Stimulated activated naive CD8-positive, alpha-beta T cell treated with anti-CD3 and anti-CD28 coated beads, Interleukin-15, amount 100 ng/mL, for 72 hours (primary cell): ENCODE measurements around the gene ARHGEF11.

Source experiments
- ATAC-seq: fragments of 150-1000 bp; cut with Tn5 transposase; 2 replicates; pipeline ENCODE4 v1.10.0; 2021; ENCODE audit warnings: mild to moderate bottlenecking, moderate library complexity
- DNase-seq, 2 donors: peaks; one replicate each; pipeline ENCODE4 v3.0.0; 2021 to 2022
- H3K27ac Mint-ChIP-seq, 2 donors: one replicate each; pipeline ENCODE4 v1.8.0; 2022; ENCODE audit warnings: mild to moderate bottlenecking in 2 of 2, mixed read lengths in 2 of 2, moderate library complexity in 2 of 2
- H3K27me3 Mint-ChIP-seq: one replicate; pipeline ENCODE4 v1.8.0; 2022; ENCODE audit warnings: mixed read lengths
- H3K4me1 Mint-ChIP-seq: one replicate; pipeline ENCODE4 v1.8.0; 2022; ENCODE audit warnings: mild to moderate bottlenecking, mixed read lengths
- H3K4me3 Mint-ChIP-seq, 2 donors: one replicate each; pipeline ENCODE4 v1.8.0; 2022; ENCODE audit warnings: mild to moderate bottlenecking in 2 of 2, mixed read lengths in 2 of 2, moderate library complexity in 1 of 2
- H3K9me3 Mint-ChIP-seq, 2 donors: one replicate each; pipeline ENCODE4 v1.8.0; 2022; ENCODE audit warnings: mixed read lengths in 2 of 2

ARHGEF11 gene

GRCh38 chr1:156941675-156942074 is 103.9 kb downstream of the ARHGEF11 start:
- DNase-seq (no peak), ATAC-seq (no peak)
- Mint-ChIP-seq H3K27ac (no peak overlapping the region), H3K4me1 (no peaks in the 10 kb centered on the region), H3K4me3 (no peak overlapping the region), H3K27me3 (no peaks in the 10 kb centered on the region), H3K9me3 (no peaks in the 10 kb centered on the region)

GRCh38 chr1:156939786-156940334 is 105.7 kb downstream of the ARHGEF11 start:
- Mint-ChIP-seq H3K4me1 (no peaks in the 10 kb centered on the region), H3K27me3 (no peaks in the 10 kb centered on the region)

GRCh38 chr1:156938813-156939212 is 106.7 kb downstream of the ARHGEF11 start:
- DNase-seq (no peak), ATAC-seq (no peak)
- H3K27ac Mint-ChIP-seq, result no peak overlapping the region
- H3K4me1 Mint-ChIP-seq, result no peaks in the 10 kb centered on the region
- H3K9me3 Mint-ChIP-seq, result no peaks in the 10 kb centered on the region
- H3K4me3 Mint-ChIP-seq, result no peak overlapping the region
- no peaks in the 10 kb centered on the region for H3K27me3 Mint-ChIP-seq

More at GRCh38 chr1:156939786-156940334, 105.7 kb downstream of the ARHGEF11 start:
- ATAC-seq (no peak), DNase-seq (no peak)
- Mint-ChIP-seq H3K4me3 (no peak overlapping the region), H3K27ac (no peak overlapping the region), H3K9me3 (no peaks in the 10 kb centered on the region)

DNA sequence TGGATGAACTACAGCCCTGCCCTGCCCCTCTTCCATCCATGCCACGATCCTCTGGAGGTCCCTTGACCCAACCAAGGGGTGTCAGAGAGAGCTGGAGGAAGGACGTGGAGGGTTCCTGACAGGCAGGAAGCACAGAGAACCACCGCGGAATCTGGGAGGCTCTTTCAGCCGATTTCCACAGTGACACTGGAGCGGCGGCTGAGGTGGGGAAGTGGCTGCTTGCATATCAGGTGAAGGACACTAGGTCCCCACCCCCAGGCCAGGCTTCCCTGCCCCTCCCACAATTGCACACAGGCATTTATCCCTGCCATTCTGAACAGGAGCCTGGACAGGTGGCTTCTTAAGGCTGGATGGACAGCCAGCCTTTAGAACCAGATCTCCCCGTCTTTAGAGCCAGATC is 107.7 kb downstream of the ARHGEF11 start:
- Mint-ChIP-seq H3K27me3 (peaks cover 3% of the 10 kb centered on the region), H3K4me3 (no peak overlapping the region), H3K27ac (no peak overlapping the region), H3K9me3 (no peaks in the 10 kb centered on the region), H3K4me1 (no peaks in the 10 kb centered on the region)
- no peak for ATAC-seq
- DNase-seq, result no peak

DNA sequence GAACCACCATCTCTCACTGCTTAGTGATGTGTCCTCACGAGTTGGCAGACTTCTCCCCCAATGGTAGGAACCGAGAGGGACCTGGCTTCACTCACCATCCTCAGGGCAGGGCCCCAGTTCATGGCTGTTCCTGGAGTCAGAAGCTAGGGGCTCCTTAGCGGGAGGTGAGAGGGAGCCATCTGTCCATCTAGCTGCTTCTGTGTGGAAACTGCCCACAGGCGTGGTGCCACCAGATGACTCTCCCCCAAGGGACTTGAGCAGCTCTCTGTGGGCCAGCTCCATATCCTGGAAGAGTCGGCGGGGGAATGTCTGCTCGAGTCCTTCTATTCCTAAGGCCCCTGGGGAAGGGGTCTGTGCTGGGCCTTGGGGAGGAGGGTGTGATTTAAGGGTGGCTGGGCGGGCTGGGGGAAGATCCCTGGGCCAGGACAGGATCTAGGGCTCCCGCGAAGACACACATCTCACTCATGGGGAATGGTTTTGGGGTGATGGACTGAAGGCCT is 108.8 kb downstream of the ARHGEF11 start:
- Mint-ChIP-seq H3K27ac (peak overlapping the region in 1 of 2 donors; percentile 90), H3K4me1 (peaks cover 3% of the 10 kb centered on the region), H3K9me3 (no peaks in the 10 kb centered on the region), H3K27me3 (peaks cover 15% of the 10 kb centered on the region), H3K4me3 (no peak overlapping the region)
- DNase-seq (no peak), ATAC-seq (no peak)

GRCh38 chr1:156936191-156936590 is 109.4 kb downstream of the ARHGEF11 start:
- Mint-ChIP-seq H3K4me1 (peaks cover 9% of the 10 kb centered on the region), H3K27me3 (peaks cover 20% of the 10 kb centered on the region), H3K9me3 (no peaks in the 10 kb centered on the region), H3K4me3 (no peak overlapping the region), H3K27ac (no peak overlapping the region)
- DNase-seq, result no peak
- ATAC-seq, result no peak

DNA sequence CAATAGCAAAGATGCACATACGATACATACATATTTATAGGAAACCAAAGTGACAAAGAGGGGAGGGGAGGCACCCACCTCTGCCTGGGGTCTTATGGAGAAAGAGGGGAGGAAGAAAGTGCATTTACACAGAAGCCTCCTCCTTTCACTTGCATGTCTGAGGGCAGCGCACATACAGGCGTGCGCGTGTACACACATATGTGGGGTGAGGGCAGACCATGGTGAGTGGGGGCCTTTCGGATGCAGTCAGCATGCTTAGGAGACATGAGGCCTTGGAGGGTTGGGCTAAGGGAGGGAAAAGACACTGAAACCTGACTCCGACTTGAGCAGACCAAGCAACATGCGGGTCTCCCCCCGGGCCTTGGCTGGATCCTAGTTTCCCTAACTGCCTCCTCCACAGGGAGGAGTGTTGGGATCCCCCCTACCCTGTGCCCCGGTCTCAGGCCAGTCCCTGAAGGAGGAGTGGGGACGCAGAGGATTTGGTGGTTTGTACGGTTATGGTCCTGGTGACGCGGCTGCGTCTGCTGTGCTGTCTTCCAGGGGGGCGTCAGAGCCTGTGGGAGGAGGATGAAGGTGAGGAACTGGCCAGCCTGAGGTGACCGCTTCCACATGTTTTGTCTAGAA is 109.9 kb downstream of the ARHGEF11 start:
- Mint-ChIP-seq H3K27ac (no peak overlapping the region), H3K4me3 (no peak overlapping the region), H3K4me1 (peaks cover 15% of the 10 kb centered on the region), H3K9me3 (no peaks in the 10 kb centered on the region), H3K27me3 (peaks cover 26% of the 10 kb centered on the region)
- no peak for ATAC-seq
- no peak for DNase-seq

DNA sequence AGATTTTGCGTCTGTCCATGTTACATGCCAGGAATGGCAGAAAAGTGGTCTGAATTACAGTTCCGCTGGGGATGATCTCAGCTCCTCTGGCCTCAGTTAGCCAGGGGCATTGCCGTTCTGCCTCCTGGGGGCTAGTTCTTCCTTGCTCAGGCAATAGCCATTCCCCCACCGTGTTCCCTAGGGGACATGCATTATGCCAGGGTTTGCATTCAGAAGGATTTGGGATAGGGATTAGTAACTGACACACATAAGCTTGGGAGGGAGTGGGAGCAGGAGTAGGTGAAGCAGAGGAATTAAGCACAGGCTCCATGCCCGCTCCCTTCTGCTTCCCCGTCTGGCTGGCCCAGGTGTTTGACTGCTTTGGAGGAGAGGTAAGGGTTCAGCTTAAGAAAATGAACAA is 112.4 kb downstream of the ARHGEF11 start:
- Mint-ChIP-seq H3K4me1 (peaks cover 16% of the 10 kb centered on the region), H3K27ac (no peak overlapping the region), H3K9me3 (no peaks in the 10 kb centered on the region), H3K4me3 (no peak overlapping the region), H3K27me3 (peaks cover 51% of the 10 kb centered on the region)
- ATAC-seq (no peak), DNase-seq (no peak)

GRCh38 chr1:156931974-156932710 is 113.4 kb downstream of the ARHGEF11 start:
- H3K27me3 Mint-ChIP-seq, result peaks cover 61% of the 10 kb centered on the region
- ATAC-seq (no peak), DNase-seq (no peak)
- no peak overlapping the region for H3K27ac Mint-ChIP-seq
- no peak overlapping the region for H3K4me3 Mint-ChIP-seq
- peaks cover 26% of the 10 kb centered on the region for H3K4me1 Mint-ChIP-seq
- H3K9me3 Mint-ChIP-seq, result no peaks in the 10 kb centered on the region

DNA sequence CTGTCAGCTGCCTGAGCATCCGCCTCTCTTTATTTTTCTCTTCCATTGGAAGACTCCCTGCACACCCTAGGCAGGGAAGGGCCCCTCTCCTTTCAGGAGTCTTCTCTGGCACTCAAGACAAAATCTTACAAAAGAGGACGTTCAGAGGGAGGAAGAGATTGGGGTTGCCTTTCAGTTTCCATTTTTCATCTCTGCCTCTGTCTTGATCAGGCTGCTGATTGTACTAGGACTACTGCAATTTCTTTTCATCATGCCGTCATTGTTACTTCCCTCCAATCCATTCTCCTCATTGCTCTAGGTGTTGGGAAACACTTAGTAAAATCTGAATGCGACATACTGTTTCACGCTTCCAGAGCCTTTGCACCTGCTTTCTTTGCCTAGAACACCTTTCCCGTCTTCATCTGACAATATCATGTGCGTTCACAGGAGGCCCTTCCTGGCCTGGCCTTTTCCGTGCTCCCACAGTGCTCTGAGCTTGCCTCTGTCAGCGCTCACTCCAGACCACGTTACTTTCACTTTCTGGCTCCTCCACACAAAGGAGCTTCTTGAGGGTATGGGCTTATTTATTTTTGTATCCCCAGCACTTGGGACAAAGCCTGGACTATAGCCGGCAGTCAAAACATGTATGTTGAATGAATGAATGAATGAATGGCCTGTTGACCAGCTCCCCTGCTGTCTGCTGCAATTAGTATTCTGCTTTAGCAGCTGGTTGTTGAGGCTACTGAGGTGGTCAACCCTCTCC is 114.2 kb downstream of the ARHGEF11 start:
- Mint-ChIP-seq H3K4me3 (no peak overlapping the region), H3K9me3 (no peaks in the 10 kb centered on the region), H3K4me1 (peaks cover 34% of the 10 kb centered on the region), H3K27me3 (peaks cover 68% of the 10 kb centered on the region), H3K27ac (peak overlapping the region in 1 of 2 donors; percentile 59)
- no peak for DNase-seq
- no peak for ATAC-seq

- Mint-ChIP-seq H3K9me3 (no peaks in the 10 kb centered on the region), H3K27me3 (peaks cover 77% of the 10 kb centered on the region), H3K4me1 (peaks cover 43% of the 10 kb centered on the region), H3K4me3 (no peak overlapping the region), H3K27ac (no peak overlapping the region)
- ATAC-seq (no peak), DNase-seq (no peak)
These were observed 115.1 kb downstream of the ARHGEF11 start for GRCh38 chr1:156930483-156930882.

GRCh38 chr1:156929596-156930238 is 115.8 kb downstream of the ARHGEF11 start:
- Mint-ChIP-seq H3K4me3 (no peak overlapping the region), H3K9me3 (no peaks in the 10 kb centered on the region), H3K27ac (no peak overlapping the region), H3K4me1 (peaks cover 48% of the 10 kb centered on the region), H3K27me3 (peaks cover 85% of the 10 kb centered on the region)
- no peak for ATAC-seq
- no peak for DNase-seq

DNA sequence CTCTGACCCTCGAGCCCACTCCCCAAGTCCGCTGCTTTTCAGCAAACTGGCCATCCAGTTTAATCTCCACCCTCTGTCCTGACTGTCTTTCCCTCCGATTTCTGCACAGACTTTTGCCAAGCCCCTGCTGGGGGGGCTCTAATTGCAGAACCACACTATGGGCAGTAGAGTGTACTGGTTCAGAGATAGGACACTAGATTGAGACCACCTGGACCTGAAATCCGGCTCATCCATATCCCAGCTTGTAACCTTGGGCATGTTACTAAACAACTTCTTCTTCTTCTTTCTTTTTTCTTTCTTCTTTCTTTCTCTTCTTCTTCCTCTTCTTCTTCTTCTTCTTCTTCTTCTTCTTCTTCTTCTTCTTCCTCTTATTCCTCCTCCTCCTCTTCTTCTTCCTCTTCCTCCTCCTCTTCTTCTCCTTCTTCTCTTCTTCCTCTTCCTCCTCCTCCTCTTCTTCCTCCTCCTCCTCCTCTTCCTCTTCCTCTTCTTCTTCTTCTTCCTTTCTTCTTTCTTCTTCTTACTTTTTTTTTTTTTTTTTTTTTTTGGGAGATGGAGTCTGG is 117.4 kb downstream of the ARHGEF11 start:
- DNase-seq (no peak), ATAC-seq (peak; percentile 2)
- H3K27ac Mint-ChIP-seq, result no peak overlapping the region
- H3K4me1 Mint-ChIP-seq, result peaks cover 54% of the 10 kb centered on the region
- no peaks in the 10 kb centered on the region for H3K9me3 Mint-ChIP-seq
- H3K4me3 Mint-ChIP-seq, result peak overlapping the region; percentile 8 to 63
- peaks cover 100% of the 10 kb centered on the region for H3K27me3 Mint-ChIP-seq

GRCh38 chr1:156927215-156928042 is 118.1 kb downstream of the ARHGEF11 start:
- Mint-ChIP-seq H3K27ac (no peak overlapping the region), H3K4me1 (peaks cover 57% of the 10 kb centered on the region), H3K27me3 (peaks cover 100% of the 10 kb centered on the region), H3K9me3 (no peaks in the 10 kb centered on the region), H3K4me3 (peak overlapping the region; percentile 10 to 63)
- DNase-seq (peak; percentile 71 to 76), ATAC-seq (peak; percentile 62)
